Nephron progenitor cell (in vitro differentiated cells): ENCODE results near the gene GFI1.
A peak's percentile ranks its signal among the peaks of the same experiment; 100 is the strongest.

ENCODE experiments used
- DNase-seq: peaks from one replicate; pipeline ENCODE4 v3.0.0; 2021
- H3K27ac Mint-ChIP-seq: 2 replicates; pipeline ENCODE4 v1.8.0; 2021; ENCODE audit warnings: mild to moderate bottlenecking, moderate library complexity, mixed read lengths
- H3K27me3 Mint-ChIP-seq: 2 replicates; pipeline ENCODE4 v1.8.0; 2021; ENCODE audit warnings: mild to moderate bottlenecking, low read depth, mixed read lengths; ENCODE audit not compliant: poor library complexity
- H3K36me3 Mint-ChIP-seq: 2 replicates; pipeline ENCODE4 v1.8.0; 2021; ENCODE audit warnings: low read depth, mixed read lengths
- H3K4me1 Mint-ChIP-seq: 2 replicates; pipeline ENCODE4 v1.8.0; 2021; ENCODE audit warnings: mixed read lengths
- H3K4me3 Mint-ChIP-seq: 2 replicates; pipeline ENCODE4 v1.8.0; 2021; ENCODE audit warnings: mild to moderate bottlenecking, moderate library complexity, mixed read lengths
- H3K9me3 Mint-ChIP-seq: 2 replicates; pipeline ENCODE4 v1.8.0; 2021; ENCODE audit warnings: mild to moderate bottlenecking, moderate library complexity, mixed read lengths
- CTCF ChIP-seq: fragments of 200-600 bp; sonication (generic); IDR thresholded peaks from 2 replicates; pipeline ENCODE4 v1.5.0; 2021; ENCODE audit warnings: antibody characterized with exemption

GFI1 gene

GRCh38 chr1:92484472-92485380, 2.0 kb downstream of the GFI1 start:
- Mint-ChIP-seq H3K27me3 (peaks cover 99% of the 10 kb centered on the region), H3K4me1 (peaks cover 50% of the 10 kb centered on the region), H3K27ac (no peak overlapping the region), H3K9me3 (no peaks in the 10 kb centered on the region), H3K36me3 (no peaks in the 10 kb centered on the region), H3K4me3 (peak overlapping the region; percentile 79)
- no peak for TF ChIP-seq CTCF
- DNase-seq, result peak; percentile 71

- H3K9me3 Mint-ChIP-seq, result peaks cover 4% of the 10 kb centered on the region
- H3K36me3 Mint-ChIP-seq, result no peaks in the 10 kb centered on the region
- H3K27me3 Mint-ChIP-seq, result peaks cover 99% of the 10 kb centered on the region
- peaks cover 50% of the 10 kb centered on the region for H3K4me1 Mint-ChIP-seq
- TF ChIP-seq CTCF, result no peak
- peak; percentile 61 for DNase-seq
- peak overlapping the region; percentile 79 for H3K4me3 Mint-ChIP-seq
- H3K27ac Mint-ChIP-seq, result no peak overlapping the region
Measured at GRCh38 chr1:92483610-92484471, 2.9 kb downstream of the GFI1 start.

- Mint-ChIP-seq H3K27ac (no peak overlapping the region), H3K4me1 (peaks cover 50% of the 10 kb centered on the region), H3K27me3 (peaks cover 99% of the 10 kb centered on the region), H3K9me3 (peaks cover 4% of the 10 kb centered on the region), H3K36me3 (no peaks in the 10 kb centered on the region), H3K4me3 (peak overlapping the region; percentile 66)
- no peak for TF ChIP-seq CTCF
- DNase-seq, result peak; percentile 34
Measured at GRCh38 chr1:92482665-92483609, 3.8 kb downstream of the GFI1 start.

GRCh38 chr1:92481971-92482664, 4.6 kb downstream of the GFI1 start:
- H3K9me3 Mint-ChIP-seq, result peaks cover 4% of the 10 kb centered on the region
- H3K27me3 Mint-ChIP-seq, result peaks cover 99% of the 10 kb centered on the region

More at GRCh38 chr1:92481971-92482664, 4.6 kb downstream of the GFI1 start:
- DNase-seq, result peak; percentile 26
- Mint-ChIP-seq H3K36me3 (no peaks in the 10 kb centered on the region), H3K4me3 (peak overlapping the region; percentile 66), H3K27ac (no peak overlapping the region), H3K4me1 (peaks cover 50% of the 10 kb centered on the region)
- no peak for TF ChIP-seq CTCF
